Measurements from ENCODE around the gene MYO7A. TPM values are rescaled to one million over a fixed set of nuclear protein-coding genes. Genes with fewer than 3 reads are reported as not detected.

MYO7A gene
- polyA plus RNA-seq, 1 donor: 4.0 TPM

- DNase-seq (ENCODE audit: low read depth): no peak
These were observed 72.6 kb downstream of the MYO7A start for GRCh38 chr11:77200351-77201268.

DNA sequence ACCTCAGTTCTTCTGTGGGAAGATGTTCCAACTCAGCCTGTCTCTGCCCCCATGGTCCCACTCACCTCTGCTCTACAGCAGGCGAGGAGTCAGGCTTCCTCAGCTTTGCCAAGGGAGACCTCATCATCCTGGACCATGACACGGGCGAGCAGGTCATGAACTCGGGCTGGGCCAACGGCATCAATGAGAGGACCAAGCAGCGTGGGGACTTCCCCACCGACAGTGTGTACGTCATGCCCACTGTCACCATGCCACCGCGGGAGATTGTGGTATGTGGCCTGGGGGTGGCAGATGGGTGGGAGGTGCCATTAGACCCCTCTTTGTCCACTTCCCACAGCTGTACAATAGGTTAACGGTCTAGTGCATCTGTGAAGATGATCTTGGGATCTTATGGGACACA is 73.3 kb downstream of the MYO7A start:
- no peak for DNase-seq (ENCODE audit: low read depth)

DNA sequence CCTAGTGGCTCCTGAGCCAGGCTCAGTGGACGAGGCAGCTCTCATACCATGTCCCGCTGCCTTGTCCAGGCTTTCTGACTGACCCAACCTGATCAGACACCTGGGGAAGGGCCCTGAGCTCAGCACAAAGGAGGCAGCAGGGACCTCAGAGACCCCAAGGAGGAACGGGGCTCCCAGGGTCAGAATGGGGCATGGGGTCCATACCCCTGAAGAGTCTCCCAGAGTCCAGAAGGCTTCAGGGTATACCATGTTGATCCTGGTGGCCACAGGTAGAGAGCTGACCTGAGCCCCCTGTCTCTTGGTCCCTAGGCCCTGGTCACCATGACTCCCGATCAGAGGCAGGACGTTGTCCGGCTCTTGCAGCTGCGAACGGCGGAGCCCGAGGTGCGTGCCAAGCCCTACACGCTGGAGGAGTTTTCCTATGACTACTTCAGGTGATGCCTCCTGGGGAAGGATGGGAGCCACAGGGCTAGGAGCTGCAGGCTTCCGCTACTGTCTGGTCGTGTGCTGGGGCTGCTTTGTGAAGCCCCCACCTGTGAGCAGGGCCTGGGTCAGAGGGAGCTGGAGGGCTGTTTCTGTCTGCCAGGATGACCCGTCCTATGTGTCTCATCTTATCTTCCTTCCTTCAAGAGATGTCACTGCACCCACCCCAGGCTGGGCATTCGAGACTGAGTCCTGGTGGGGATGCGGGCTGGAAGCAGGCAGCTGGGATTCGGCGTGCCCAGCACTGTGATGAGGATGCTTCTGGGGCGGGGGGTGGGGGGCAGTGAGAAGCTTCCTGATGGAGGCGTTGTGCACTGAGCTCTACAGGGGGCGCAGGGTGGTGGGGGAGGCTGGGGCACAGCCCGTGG is 74.2 kb downstream of the MYO7A start:
- no peak for DNase-seq (ENCODE audit: low read depth)

- DNase-seq (ENCODE audit: low read depth): no peak
These were observed 75.2 kb downstream of the MYO7A start for GRCh38 chr11:77202941-77203900.

DNA sequence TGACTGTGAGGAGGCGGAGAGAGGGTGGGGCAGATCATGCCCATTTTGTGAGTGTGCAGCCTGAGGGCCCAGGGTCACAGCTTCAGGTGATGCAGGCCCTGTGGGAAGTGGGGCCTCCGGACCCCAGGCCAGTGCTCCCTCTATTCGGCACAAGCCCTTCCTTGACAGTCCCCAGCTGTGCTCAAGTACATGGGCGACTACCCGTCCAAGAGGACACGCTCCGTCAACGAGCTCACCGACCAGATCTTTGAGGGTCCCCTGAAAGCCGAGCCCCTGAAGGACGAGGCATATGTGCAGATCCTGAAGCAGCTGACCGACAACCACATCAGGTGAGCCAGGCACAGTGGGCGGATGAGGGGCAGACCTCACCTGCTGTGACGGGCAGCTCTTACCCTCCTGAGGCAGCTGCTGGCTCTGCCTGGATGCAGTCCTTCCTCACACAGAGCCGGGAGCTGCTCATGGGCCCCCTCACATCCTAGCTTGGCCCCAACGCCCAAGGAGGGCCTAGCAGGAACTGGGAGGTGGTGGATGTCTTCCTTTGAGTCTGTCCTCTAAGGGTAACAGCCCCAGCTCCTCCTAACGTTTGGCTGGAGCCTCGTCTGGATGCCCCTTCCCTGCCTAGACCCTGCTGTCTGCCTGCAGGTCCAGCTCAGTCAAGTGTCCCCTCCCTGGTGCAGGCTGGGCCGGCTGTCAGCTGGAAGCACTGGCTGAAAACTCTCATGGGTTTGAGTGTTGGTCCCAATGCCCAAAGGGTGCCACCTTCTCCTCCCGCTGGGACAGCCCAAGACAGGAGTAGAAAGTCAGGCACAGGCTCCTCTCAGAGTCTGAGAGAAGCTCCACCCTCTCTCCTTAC is 76.1 kb downstream of the MYO7A start:
- no peak for DNase-seq (ENCODE audit: low read depth)

- no peak for DNase-seq (ENCODE audit: low read depth)
These were observed 76.9 kb downstream of the MYO7A start for GRCh38 chr11:77204754-77205466.

- no peak for DNase-seq (ENCODE audit: low read depth)
These were observed 77.6 kb downstream of the MYO7A start for GRCh38 chr11:77205467-77206263.

DNA sequence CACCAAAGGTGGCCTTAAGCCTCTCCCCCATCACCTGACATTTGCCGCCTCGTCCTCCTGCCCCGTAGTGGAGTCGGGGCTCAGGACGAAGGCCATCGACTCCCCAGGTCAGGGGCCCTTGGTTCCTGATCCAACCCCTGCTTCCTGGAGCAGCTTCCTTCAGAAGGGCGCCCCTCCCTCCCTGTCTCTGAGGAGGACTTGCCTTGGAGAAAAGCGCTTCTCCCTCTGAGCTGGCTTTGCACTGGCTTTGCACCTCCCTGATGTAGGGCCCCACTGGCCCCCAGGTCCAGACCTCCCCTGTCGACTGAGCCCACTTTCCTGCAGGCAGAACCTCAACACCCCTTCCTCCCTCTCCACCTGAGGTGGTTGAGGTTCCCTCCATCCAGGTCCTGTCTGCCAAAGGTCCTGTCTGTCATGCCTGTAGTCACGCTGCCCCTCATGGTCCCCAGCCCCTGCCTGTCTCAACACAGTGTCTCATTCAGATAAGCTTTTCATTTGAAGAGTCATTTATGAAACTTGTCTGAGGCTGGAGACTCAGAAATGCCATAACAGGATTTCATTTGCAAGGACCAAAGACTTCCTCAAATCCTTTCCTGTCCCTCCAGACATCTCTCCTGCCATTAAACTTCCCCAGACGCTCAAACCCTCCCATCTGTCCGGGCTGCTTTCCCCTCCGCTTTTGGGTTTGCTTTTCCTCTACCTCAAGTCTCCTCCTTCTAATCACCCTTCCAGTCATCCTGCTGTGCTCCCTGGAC is 78.4 kb downstream of the MYO7A start:
- DNase-seq (ENCODE audit: low read depth): no peak

DNA sequence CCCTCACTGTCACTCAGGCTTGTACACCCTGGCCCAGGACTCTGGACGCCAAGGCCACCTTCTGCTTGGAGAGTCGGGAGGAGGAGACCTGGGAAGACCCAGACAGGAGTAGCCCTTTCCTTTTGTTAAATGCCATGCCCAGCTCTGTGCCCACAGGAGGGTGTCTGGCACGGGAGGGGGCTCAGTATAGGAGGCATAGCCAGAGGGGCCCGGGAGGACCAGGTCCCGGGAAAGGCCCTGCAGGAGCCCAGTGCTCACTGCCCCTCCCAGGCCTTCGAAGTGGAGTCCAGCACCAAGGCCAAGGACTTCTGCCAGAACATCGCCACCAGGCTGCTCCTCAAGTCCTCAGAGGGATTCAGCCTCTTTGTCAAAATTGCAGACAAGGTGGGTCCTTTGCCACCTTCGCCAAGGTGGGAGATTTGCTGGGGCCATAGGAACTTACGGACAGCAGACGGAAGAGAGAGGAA is 79.0 kb downstream of the MYO7A start:
- no peak for DNase-seq (ENCODE audit: low read depth)

- DNase-seq (ENCODE audit: low read depth): no peak
These were observed 79.7 kb downstream of the MYO7A start for GRCh38 chr11:77207618-77208313.

- DNase-seq (ENCODE audit: low read depth): no peak
These were observed 80.5 kb downstream of the MYO7A start for GRCh38 chr11:77208535-77208934.

DNA sequence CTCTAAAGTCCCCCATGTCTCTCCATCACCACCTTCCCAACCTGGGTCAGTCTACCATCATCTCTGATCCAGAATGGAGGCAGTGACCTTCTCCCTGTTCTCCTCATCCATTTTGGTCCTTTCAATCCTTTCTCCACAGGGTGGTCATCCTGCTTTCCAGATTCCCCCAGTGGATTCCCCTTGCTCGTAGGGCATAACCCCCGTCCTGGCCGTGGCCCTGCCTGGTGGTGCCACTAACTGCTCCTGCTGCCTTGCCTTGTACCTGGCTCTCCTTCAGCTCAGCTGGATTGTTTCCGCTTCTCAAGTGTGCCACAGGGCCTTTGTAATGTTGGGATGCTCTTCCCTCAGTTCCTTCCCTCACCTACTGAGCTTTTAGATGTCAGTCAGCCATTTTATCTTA is 81.6 kb downstream of the MYO7A start:
- no peak for DNase-seq (ENCODE audit: low read depth)

GRCh38 chr11:77211040-77211451 is 83.0 kb downstream of the MYO7A start:
- no peak for DNase-seq (ENCODE audit: low read depth)

DNA sequence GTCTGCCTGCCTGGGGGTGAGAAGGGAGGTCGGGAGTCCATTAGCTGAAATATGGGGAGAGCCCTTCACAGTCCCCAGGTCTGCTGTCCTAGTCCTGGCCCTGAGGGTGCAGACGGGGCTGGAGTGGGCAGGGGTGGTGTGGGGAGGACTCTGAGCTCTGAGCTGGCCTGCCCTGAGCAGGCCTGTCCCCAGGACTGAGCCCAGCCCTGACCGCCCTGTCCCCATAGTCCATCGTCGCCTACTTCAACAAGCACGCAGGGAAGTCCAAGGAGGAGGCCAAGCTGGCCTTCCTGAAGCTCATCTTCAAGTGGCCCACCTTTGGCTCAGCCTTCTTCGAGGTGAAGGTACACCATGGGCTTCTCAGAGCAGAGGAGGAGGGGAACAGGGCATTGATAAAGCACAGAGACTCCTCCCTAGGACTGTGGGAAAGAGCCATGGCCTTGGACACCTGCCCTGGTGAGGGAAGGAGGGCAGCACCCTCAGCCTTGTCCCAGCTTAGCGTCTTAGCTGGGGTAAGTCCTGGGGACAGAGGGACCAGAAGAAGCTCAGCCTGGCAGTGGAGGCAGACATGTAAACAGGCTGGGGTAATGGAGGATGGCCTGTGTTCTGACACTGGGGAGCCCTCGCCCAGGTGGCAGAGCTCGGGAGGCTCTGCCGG is 83.7 kb downstream of the MYO7A start:
- DNase-seq (ENCODE audit: low read depth): no peak

GRCh38 chr11:77212314-77213007 is 84.4 kb downstream of the MYO7A start:
- DNase-seq (ENCODE audit: low read depth): no peak

- no peak for DNase-seq (ENCODE audit: low read depth)
These were observed 85.1 kb downstream of the MYO7A start for GRCh38 chr11:77213029-77213579.

Data from forelimb muscle (tissue), 1 donor.